Measurements from ENCODE around the gene SORCS2. TPM values are rescaled to one million over a fixed set of nuclear protein-coding genes. Genes with fewer than 3 reads are reported as not detected.

SORCS2 gene
- total RNA-seq, 1 donor from 2014 or later: 1.7 TPM

GRCh38 chr4:7614350-7614949, 422.1 kb downstream of the SORCS2 start:
- no peak for DNase-seq (ENCODE audit: low spot score)

- no peak for DNase-seq (ENCODE audit: low spot score)
Measured at GRCh38 chr4:7616193-7616592, 423.9 kb downstream of the SORCS2 start.

DNA sequence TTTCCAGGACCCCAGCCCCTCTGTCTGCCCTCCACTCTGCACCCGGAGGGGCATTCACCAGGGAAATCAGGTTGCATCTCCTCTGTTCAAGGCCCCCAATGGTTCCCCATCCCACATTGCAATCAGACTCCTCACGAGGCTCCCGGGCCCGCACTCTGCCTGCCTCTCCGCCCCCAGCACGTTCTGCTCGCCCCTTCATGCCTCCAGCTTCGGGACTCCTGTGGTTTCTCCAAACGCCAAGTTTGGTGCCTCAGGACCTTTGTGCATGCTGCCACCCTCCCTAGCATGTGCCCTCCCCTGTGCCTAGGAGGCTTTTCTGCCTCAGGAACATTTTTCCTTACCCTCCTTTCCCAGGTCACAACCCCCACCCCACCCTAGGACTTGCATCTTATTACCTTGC, 426.0 kb downstream of the SORCS2 start:
- no peak for DNase-seq (ENCODE audit: low spot score)

DNA sequence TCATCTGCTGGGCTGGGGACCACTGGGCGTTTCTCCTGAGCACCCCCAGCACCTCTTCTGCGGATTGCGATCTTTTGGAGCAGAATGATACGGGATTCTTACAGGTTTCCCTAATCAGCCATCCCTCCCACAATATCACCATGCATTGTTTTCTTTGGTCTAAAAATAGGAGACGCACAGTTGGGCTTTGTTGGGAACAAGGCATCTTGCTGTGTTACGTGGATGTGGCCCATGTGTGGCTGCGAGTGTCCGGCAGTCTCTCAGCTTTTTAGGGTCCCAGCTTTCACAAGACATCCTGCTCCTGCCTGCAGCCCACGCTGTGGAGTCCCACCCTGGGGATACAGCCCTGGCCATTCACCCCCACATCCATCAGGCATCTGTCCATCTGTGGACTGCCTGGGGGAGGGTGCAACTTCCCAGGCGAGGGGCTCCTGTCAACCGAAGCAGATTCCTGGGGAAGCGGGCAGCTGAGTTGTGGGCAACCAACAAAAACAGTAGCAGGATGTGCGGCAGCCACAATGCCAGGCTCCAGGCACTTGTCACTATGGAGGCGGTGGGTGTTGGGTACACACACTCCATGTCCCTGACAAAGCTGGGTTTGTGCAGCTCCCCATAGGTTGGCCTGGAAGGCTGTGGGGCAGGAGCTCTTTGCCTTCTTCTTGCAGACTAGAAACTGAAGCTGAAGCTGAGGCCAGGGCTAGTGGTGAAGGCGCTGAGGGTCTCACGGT, 427.9 kb downstream of the SORCS2 start:
- DNase-seq (ENCODE audit: low spot score): no peak

GRCh38 chr4:7620814-7621176, 428.5 kb downstream of the SORCS2 start:
- DNase-seq (ENCODE audit: low spot score): no peak

GRCh38 chr4:7621252-7622035, 429.1 kb downstream of the SORCS2 start:
- no peak for DNase-seq (ENCODE audit: low spot score)

GRCh38 chr4:7622371-7622770, 430.0 kb downstream of the SORCS2 start:
- no peak for DNase-seq (ENCODE audit: low spot score)

GRCh38 chr4:7623468-7623867, 431.1 kb downstream of the SORCS2 start:
- no peak for DNase-seq (ENCODE audit: low spot score)

- no peak for DNase-seq (ENCODE audit: low spot score)
Measured at GRCh38 chr4:7624396-7624980, 432.1 kb downstream of the SORCS2 start.

GRCh38 chr4:7625071-7625470, 432.7 kb downstream of the SORCS2 start:
- no peak for DNase-seq (ENCODE audit: low spot score)

- no peak for DNase-seq (ENCODE audit: low spot score)
Measured at GRCh38 chr4:7626531-7626930, 434.2 kb downstream of the SORCS2 start.

DNA sequence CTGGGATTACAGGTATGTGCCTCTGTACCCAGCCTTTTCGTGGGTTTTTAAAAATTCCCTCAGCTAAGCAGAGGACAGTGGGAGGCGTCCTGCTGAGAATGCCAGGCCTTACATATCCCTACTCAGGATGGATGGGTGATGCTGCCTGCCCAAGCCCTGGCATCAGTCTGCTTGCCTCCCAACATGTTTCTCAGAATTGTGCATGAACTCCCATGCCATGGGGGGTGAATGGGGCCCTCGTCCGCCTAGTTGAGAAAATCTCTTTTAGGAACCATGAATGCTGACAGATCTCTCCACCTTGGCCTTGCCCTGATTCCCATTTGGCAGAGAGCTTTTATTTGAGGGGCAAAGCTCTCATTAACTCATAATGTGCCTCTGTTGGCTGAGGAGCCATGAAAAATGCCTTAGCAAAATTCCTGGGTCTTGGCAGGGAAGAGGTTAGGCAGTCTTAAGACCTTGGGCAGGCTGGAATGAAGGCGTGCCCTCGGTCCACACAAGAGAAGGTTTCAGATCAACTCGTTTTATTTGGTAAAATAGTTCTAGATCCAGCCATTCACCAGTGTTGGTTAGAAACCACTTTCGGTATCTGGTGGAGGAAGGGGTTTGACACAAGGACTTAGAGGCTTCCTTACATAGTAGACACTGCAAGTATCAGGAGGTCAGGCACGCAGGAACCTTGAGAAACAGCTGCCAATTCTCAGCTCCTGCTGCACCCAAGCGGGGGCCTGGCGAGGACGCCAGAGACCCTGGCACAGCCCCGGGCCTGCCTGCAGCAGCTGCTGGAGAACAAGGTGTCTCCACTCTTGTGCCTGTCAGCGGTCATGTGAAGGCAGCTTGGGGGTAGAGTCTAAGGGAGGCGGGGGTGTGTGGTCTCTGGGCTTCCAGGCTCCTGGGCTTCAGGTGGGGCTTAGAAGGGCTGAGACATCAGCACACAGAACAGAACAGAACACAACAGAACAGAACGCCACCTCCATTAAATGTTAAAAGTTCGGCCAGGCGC, 435.2 kb downstream of the SORCS2 start:
- DNase-seq (ENCODE audit: low spot score): no peak

- DNase-seq (ENCODE audit: low spot score): no peak
Measured at GRCh38 chr4:7628432-7628831, 436.1 kb downstream of the SORCS2 start.

GRCh38 chr4:7629501-7630254, 437.3 kb downstream of the SORCS2 start:
- no peak for DNase-seq (ENCODE audit: low spot score)

DNA sequence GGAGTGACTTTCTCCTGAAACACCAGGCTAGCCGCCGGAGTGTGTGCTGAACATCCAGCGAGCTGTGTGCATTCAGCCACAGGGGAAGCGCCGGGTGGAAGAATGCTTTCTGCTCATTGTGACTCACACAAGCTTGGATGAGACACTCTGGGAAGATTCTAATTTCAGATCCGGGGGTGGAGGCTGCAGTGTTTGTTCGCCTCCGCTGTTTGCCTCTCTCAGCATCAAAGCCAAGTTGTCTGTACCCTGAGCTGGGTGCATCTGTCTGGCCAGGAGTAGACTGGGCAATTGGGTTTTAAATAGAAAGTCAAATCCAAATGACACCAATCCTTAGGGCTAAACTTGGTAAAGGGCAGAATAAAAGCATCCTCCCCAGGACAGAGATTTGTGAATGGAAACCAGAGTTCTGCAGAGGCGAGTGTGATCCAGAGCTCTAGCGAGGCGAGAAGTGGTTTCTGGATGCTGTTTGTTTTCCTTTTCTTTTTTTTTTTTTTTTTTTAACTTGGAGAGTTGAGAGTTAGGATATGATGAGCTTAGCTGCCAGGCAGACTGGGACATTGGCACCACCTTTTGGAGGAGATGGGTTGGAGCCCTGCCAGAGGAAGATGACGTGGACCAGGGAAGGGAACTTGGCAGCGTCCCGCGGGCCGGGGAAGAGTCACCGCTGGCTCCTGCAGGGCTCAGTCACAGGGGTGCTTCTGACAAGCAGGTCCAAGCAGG, 438.4 kb downstream of the SORCS2 start:
- peak; percentile 76 for DNase-seq (ENCODE audit: low spot score)

GRCh38 chr4:7631288-7632014, 439.1 kb downstream of the SORCS2 start:
- DNase-seq (ENCODE audit: low spot score): no peak

- no peak for DNase-seq (ENCODE audit: low spot score)
Measured at GRCh38 chr4:7632341-7632740, 440.0 kb downstream of the SORCS2 start.

DNA sequence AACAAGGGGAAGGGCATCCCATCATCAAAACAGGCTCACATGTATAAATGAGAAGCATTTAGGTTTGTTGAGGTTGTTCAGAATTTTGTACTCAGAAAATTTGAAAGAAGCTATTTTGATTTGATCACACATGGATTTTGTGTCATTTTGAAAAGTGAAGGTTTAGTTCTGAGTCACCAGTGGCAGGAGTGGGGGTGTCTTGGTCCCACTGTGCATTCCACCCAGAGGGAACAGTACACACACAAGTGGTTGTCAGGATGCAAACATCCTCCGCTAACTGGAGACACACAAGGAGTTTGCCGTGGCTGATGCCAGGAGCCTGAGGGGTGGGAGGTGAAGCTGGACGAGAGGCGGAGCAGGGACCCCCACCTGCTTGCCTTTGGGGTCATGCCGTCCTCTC, 440.6 kb downstream of the SORCS2 start:
- no peak for DNase-seq (ENCODE audit: low spot score)

DNA sequence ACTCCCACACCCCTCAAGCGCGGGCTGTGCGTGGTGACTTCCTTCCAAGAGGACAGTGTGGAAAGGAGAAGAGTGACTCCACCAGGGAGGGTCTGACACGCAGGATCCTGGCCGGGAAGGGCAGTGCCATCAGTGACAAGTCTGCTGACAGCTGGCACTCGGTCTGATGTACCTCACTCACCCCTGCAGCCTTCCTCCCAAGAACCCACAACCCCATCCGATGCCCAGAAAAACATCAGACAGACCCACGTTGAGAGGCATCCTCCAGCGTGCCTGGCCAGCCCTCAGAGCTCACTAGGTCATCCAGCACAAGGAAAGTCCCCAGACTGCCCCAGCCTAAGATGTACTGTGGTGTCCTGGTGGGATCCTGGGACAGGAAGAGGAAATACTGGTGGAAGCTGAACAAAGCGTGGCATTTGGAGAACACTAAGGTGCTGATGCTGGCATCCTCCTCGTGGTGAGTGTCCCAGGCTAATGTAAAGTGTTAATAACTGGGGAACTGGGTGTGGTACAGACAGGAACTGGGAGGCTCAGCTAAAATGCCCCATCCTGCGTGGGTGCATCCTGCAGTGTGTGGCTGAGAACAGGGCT, 442.4 kb downstream of the SORCS2 start:
- DNase-seq (ENCODE audit: low spot score): no peak

All from mucosa of gallbladder (tissue), 1 donor.